Sigmoid colon (tissue), 7 donors: ENCODE measurements around the gene BLOC1S2. TPM values are rescaled to one million over a fixed set of nuclear protein-coding genes. Genes with fewer than 3 reads are reported as not detected.

Experiments
- DNase-seq: peaks from one replicate; pipeline ENCODE4 v3.0.0-alpha.2; 2019
- H3K27ac ChIP-seq, 4 donors: fragments of 200-600 bp; sonication (generic); one replicate each; pipeline ENCODE4 v1.5.1; 2016 to 2019; ENCODE audit warnings: mild to moderate bottlenecking in 1 of 4
- H3K27me3 ChIP-seq, 3 donors: fragments of 200-600 bp; sonication (generic); one replicate each; pipeline ENCODE4 v1.5.1; 2019; ENCODE audit warnings: mild to moderate bottlenecking in 1 of 3
- H3K36me3 ChIP-seq, 4 donors: fragments of 200-600 bp; sonication (generic); one replicate each; pipeline ENCODE4 v1.5.1; 2016 to 2019
- H3K4me1 ChIP-seq, 4 donors: fragments of 200-600 bp; sonication (generic); one replicate each; pipeline ENCODE4 v1.5.1; 2017 to 2019
- H3K4me3 ChIP-seq, 4 donors: fragments of 200-600 bp; sonication (generic); one replicate each; pipeline ENCODE4 v1.5.1; 2017 to 2019; ENCODE audit warnings: mild to moderate bottlenecking in 2 of 4, moderate library complexity in 1 of 4
- H3K9me3 ChIP-seq, 4 donors: fragments of 200-600 bp in 3 of 4; sonication (generic) in 3 of 4; one replicate each; pipeline versions ENCODE4 v1.5.1 to v1.6.1; 2013 to 2019
- CTCF ChIP-seq, 4 experiments: fragments of 450-650 bp in 3 of 4; fragments of 200-600 bp in 1 of 4; IDR thresholded peaks; one replicate each; pipeline ENCODE4 v1.5.1; 2016 to 2019; ENCODE audit warnings: antibody characterized with exemption in 4 of 4, mild to moderate bottlenecking in 3 of 4, moderate library complexity in 2 of 4
- EP300 ChIP-seq, 4 donors: sonication (generic); formaldehyde crosslinking; IDR thresholded peaks; one replicate each; pipeline ENCODE4 v1.6.1; 2017; ENCODE audit warnings: antibody characterized with exemption in 4 of 4
- POLR2A ChIP-seq, 2 donors: fragments of 450-650 bp; IDR thresholded peaks; one replicate each; pipeline ENCODE4 v1.6.1; 2016; ENCODE audit warnings: antibody characterized with exemption in 2 of 2, mild to moderate bottlenecking in 2 of 2, moderate library complexity in 2 of 2
- POLR2AphosphoS5 ChIP-seq, 4 donors: sonication (generic); formaldehyde crosslinking; IDR thresholded peaks; one replicate each; pipeline ENCODE4 v1.6.1; 2017; ENCODE audit warnings: antibody characterized with exemption in 4 of 4
- WGBS, 2 donors: extraction: QIAGEN DNeasy Blood & Tissue Kit; methylation state at CpG; one replicate each; pipeline ENCODE4 v1.1.7; 2013; 5-methylcytosine and 5-hydroxymethylcytosine counted together
- intact Hi-C: fragments of 100-400 bp; cut with DNase I; formaldehyde crosslinking; loops from one replicate; pipeline ENCODE4 v1.15.1; 2023
- polyA plus RNA-seq, 3 donors: library from polyadenylated mRNA; stranded (reverse); fragments of 200-250 nt; gene quantifications; one replicate each; pipeline ENCODE4 v1.2.3, GENCODE V29; 2013
- total RNA-seq, 4 donors: library from RNA; depleted of rRNA; stranded (reverse); fragments of >200 nt; gene quantifications; one replicate each; pipeline ENCODE4 v1.1.0, GENCODE V29; 2016
- donor health status: healthy with polysubstance abuse.
- donor health status: Bipolar disorder and iron deficiency.
- donor health status: healthy.

BLOC1S2 gene
- total and polyA plus RNA-seq, 7 donors = 12.1 to 55.0 (median 23.9) TPM

GRCh38 chr10:100325158-100325557 is 38.7 kb upstream of the BLOC1S2 start:
- intact Hi-C loops = no loop called here
- 46 to 64% methylated on average over 7 of the region's 7 CpGs for WGBS, 2 donors
- Histone ChIP-seq H3K27me3 (peaks cover 0 to 26% (median 6%) of the 10 kb centered on the region in 3 donors), H3K36me3 (no peaks in the 10 kb centered on the region), H3K27ac (no peak overlapping the region), H3K4me3 (no peak overlapping the region), H3K9me3 (no peaks in the 10 kb centered on the region), H3K4me1 (peaks cover 0 to 9% (median 6%) of the 10 kb centered on the region in 4 donors)
- no peak for TF ChIP-seq EP300 (IDR thresholded peaks at IDR 0.05)
- no peak for TF ChIP-seq POLR2AphosphoS5 (IDR thresholded peaks at IDR 0.05)
- no peak for TF ChIP-seq POLR2A (IDR thresholded peaks at IDR 0.05)
- TF ChIP-seq CTCF (IDR thresholded peaks at IDR 0.05) = no peak
- no peak for DNase-seq

GRCh38 chr10:100319707-100320402 is 33.4 kb upstream of the BLOC1S2 start:
- WGBS, 2 donors = 57 to 81% methylated on average over 1 of the region's 1 CpG
- no peak overlapping the region for H3K4me3 ChIP-seq
- H3K27me3 ChIP-seq = peaks cover 0 to 58% (median 0%) of the 10 kb centered on the region in 3 donors
- DNase-seq = no peak
- intact Hi-C loops = no loop called here
- no peaks in the 10 kb centered on the region for H3K9me3 ChIP-seq
- no peak overlapping the region for H3K27ac ChIP-seq
- no peak for TF ChIP-seq CTCF (IDR thresholded peaks at IDR 0.05)
- no peak for TF ChIP-seq POLR2AphosphoS5 (IDR thresholded peaks at IDR 0.05)
- no peak for TF ChIP-seq EP300 (IDR thresholded peaks at IDR 0.05)
- no peaks in the 10 kb centered on the region for H3K4me1 ChIP-seq
- no peaks in the 10 kb centered on the region for H3K36me3 ChIP-seq

- 81 to 92% methylated on average over 4 of the region's 4 CpGs for WGBS, 2 donors
- Histone ChIP-seq H3K36me3 (no peaks in the 10 kb centered on the region), H3K27ac (no peak overlapping the region), H3K27me3 (peaks cover 0 to 66% (median 0%) of the 10 kb centered on the region in 3 donors), H3K4me3 (no peak overlapping the region), H3K9me3 (no peaks in the 10 kb centered on the region), H3K4me1 (no peaks in the 10 kb centered on the region)
- DNase-seq = no peak
- intact Hi-C loops = no loop called here
- TF ChIP-seq POLR2A (IDR thresholded peaks at IDR 0.05) (no peak), CTCF (IDR thresholded peaks at IDR 0.05) (no peak), EP300 (IDR thresholded peaks at IDR 0.05) (no peak), POLR2AphosphoS5 (IDR thresholded peaks at IDR 0.05) (no peak)
Measured at GRCh38 chr10:100318207-100318606, 31.7 kb upstream of the BLOC1S2 start.

GRCh38 chr10:100315615-100316014 is 29.1 kb upstream of the BLOC1S2 start:
- H3K27ac ChIP-seq = no peak overlapping the region
- 77 to 85% methylated on average over 4 of the region's 4 CpGs for WGBS, 2 donors
- H3K4me3 ChIP-seq = no peak overlapping the region
- intact Hi-C loops = no loop called here
- H3K27me3 ChIP-seq = peaks cover 0 to 68% (median 0%) of the 10 kb centered on the region in 3 donors
- H3K36me3 ChIP-seq = no peaks in the 10 kb centered on the region
- no peak for DNase-seq
- no peaks in the 10 kb centered on the region for H3K4me1 ChIP-seq
- no peaks in the 10 kb centered on the region for H3K9me3 ChIP-seq
- no peak for TF ChIP-seq POLR2AphosphoS5 (IDR thresholded peaks at IDR 0.05)
- TF ChIP-seq CTCF (IDR thresholded peaks at IDR 0.05) = no peak
- no peak for TF ChIP-seq POLR2A (IDR thresholded peaks at IDR 0.05)
- no peak for TF ChIP-seq EP300 (IDR thresholded peaks at IDR 0.05)

- TF ChIP-seq CTCF (IDR thresholded peaks at IDR 0.05) (no peak), POLR2AphosphoS5 (IDR thresholded peaks at IDR 0.05) (no peak), EP300 (IDR thresholded peaks at IDR 0.05) (no peak), POLR2A (IDR thresholded peaks at IDR 0.05) (no peak)
- Histone ChIP-seq H3K27ac (no peak overlapping the region), H3K4me3 (no peak overlapping the region), H3K4me1 (no peaks in the 10 kb centered on the region), H3K9me3 (no peaks in the 10 kb centered on the region), H3K36me3 (no peaks in the 10 kb centered on the region), H3K27me3 (peaks cover 0 to 32% (median 0%) of the 10 kb centered on the region in 3 donors)
- 77 to 81% methylated on average over 4 of the region's 4 CpGs for WGBS, 2 donors
- no peak for DNase-seq
- intact Hi-C loops = no loop called here
Measured at GRCh38 chr10:100311298-100311697, 24.8 kb upstream of the BLOC1S2 start.
